Fibroblast of lung (primary cell): ENCODE measurements around the gene PORCN. TPM values are rescaled to one million over a fixed set of nuclear protein-coding genes. Genes with fewer than 3 reads are reported as not detected.
A peak's percentile ranks its signal among the peaks of the same experiment; 100 is the strongest.

Experiments
- DNase-seq, 2 donors: peaks; one replicate each; pipeline versions ENCODE4 v3.0.0 to v3.0.0-alpha.2; 2010; ENCODE audit warnings: low read depth in 2 of 2
- H2AFZ ChIP-seq: 2 replicates; pipeline ENCODE4 v1.5.1; 2012; ENCODE audit warnings: low read length, control low read depth, inconsistent platforms
- H3K27ac ChIP-seq: 2 replicates; pipeline ENCODE4 v1.5.1; 2011; ENCODE audit warnings: low read length, control low read depth; ENCODE audit not compliant: insufficient read depth
- H3K27me3 ChIP-seq: 2 replicates; pipeline ENCODE4 v1.5.1; 2011; ENCODE audit warnings: mild to moderate bottlenecking, low read length; ENCODE audit not compliant: control insufficient read depth, insufficient read depth
- H3K36me3 ChIP-seq: 2 replicates; pipeline ENCODE4 v1.5.1; 2011; ENCODE audit warnings: low read length; ENCODE audit not compliant: control insufficient read depth, insufficient read depth
- H3K4me1 ChIP-seq: 2 replicates; pipeline ENCODE4 v1.5.1; 2011; ENCODE audit warnings: low read length; ENCODE audit not compliant: control insufficient read depth, insufficient read depth; ENCODE audit errors: extremely low read depth
- H3K4me2 ChIP-seq: 2 replicates; pipeline ENCODE4 v1.5.1; 2011; ENCODE audit warnings: low read length, control low read depth; ENCODE audit not compliant: insufficient read depth; ENCODE audit errors: extremely low read depth
- H3K4me3 ChIP-seq, 4 experiments: fragments of 200-600 bp in 1 of 4; sonication (generic) in 1 of 4; replicated peaks in 1 of 4; 2 replicates each; pipeline ENCODE4 v1.5.1; 2011 to 2016; ENCODE audit warnings: low read length in 4 of 4, low read depth in 3 of 4, mild to moderate bottlenecking in 3 of 4, control low read depth in 2 of 4, inconsistent platforms in 1 of 4, mixed read lengths in 1 of 4; ENCODE audit not compliant: insufficient read depth in 1 of 4; ENCODE audit errors: control extremely low read depth in 1 of 4
- H3K79me2 ChIP-seq: 2 replicates; pipeline ENCODE4 v1.5.1; 2012; ENCODE audit warnings: mild to moderate bottlenecking, low read length, inconsistent platforms; ENCODE audit not compliant: control insufficient read depth, insufficient read depth
- H3K9ac ChIP-seq: 2 replicates; pipeline ENCODE4 v1.5.1; 2011; ENCODE audit warnings: mild to moderate bottlenecking, low read length, control low read depth; ENCODE audit not compliant: insufficient read depth
- H3K9me3 ChIP-seq: 2 replicates; pipeline ENCODE4 v1.5.1; 2012; ENCODE audit warnings: low read depth, low read length; ENCODE audit not compliant: control insufficient read depth, insufficient read depth
- H4K20me1 ChIP-seq: 2 replicates; pipeline ENCODE4 v1.5.1; 2011; ENCODE audit warnings: low read length; ENCODE audit not compliant: control insufficient read depth, insufficient read depth; ENCODE audit errors: extremely low read depth
- CTCF ChIP-seq, 2 donors: IDR thresholded peaks in 1 of 2; conservative IDR thresholded peaks in 1 of 2; 1 replicate in 1 of 2; 2 replicates in 1 of 2; pipeline ENCODE4 v1.5.1; 2011 to 2012; ENCODE audit warnings: low read length in 2 of 2, control low read depth in 1 of 2, inconsistent platforms in 1 of 2, low read depth in 1 of 2, mild to moderate bottlenecking in 1 of 2
- EZH2 ChIP-seq: IDR thresholded peaks from 2 replicates; pipeline ENCODE4 v1.5.1; 2012; ENCODE audit warnings: low read length, control low read depth, mild to moderate bottlenecking; ENCODE audit errors: missing control alignments
- polyA plus RNA-seq, 2 donors: library from polyadenylated mRNA; depleted of rRNA in 1 of 2; stranded (reverse) in 1 of 2; unstranded in 1 of 2; fragments of >200 nt; gene quantifications; 2 replicates each; pipeline ENCODE4 v1.2.1, GENCODE V29; 2011 to 2012; ENCODE audit warnings: missing spikeins in 1 of 2
- total RNA-seq: library from RNA; depleted of rRNA; stranded (reverse); fragments of >200 nt; gene quantifications from 2 replicates; pipeline ENCODE4 v1.2.1, GENCODE V29; 2014

Gene PORCN
- total and polyA plus RNA-seq, 2 donors (not counting 1 experiment from before 2014, with no cell fraction given): 5.4 to 11.4 TPM

GRCh38 chrX:48520976-48521352, 12.2 kb downstream of the PORCN start:
- no peaks in the 10 kb centered on the region for H3K4me1 ChIP-seq
- peak overlapping the region in 2 of 4 experiments; percentile 64 to 65 for H3K4me3 ChIP-seq
- H2AFZ ChIP-seq: peak overlapping the region; percentile 88
- no peaks in the 10 kb centered on the region for H3K27me3 ChIP-seq
- H4K20me1 ChIP-seq: no peaks in the 10 kb centered on the region
- peak overlapping the region; percentile 78 for H3K4me2 ChIP-seq
- H3K9ac ChIP-seq: no peak overlapping the region
- no peaks in the 10 kb centered on the region for H3K9me3 ChIP-seq
- DNase-seq: no peak
- no peaks in the 10 kb centered on the region for H3K36me3 ChIP-seq
- no peak overlapping the region for H3K27ac ChIP-seq
- TF ChIP-seq CTCF (conservative IDR thresholded peaks at IDR 0.05 in 1 of 2, IDR thresholded peaks at IDR 0.05 in 1 of 2; ENCODE audit: low read depth in 1 of 2, low read length in 2 of 2): no peak
- no peak for TF ChIP-seq EZH2
- peaks cover 2% of the 10 kb centered on the region for H3K79me2 ChIP-seq

- Histone ChIP-seq H3K79me2 (peaks cover 2% of the 10 kb centered on the region), H4K20me1 (no peaks in the 10 kb centered on the region), H3K4me3 (peak within 1 kb of the TSS; percentile 50 to 77 (median 63)), H3K36me3 (no peaks in the 10 kb centered on the region), H3K9me3 (no peaks in the 10 kb centered on the region), H3K4me2 (peak within 1 kb of the TSS; percentile 78), H2AFZ (peak within 1 kb of the TSS; percentile 88), H3K27ac (peak within 1 kb of the TSS; percentile 47), H3K9ac (peak within 1 kb of the TSS; percentile 44), H3K27me3 (no peaks in the 10 kb centered on the region), H3K4me1 (no peaks in the 10 kb centered on the region)
- DNase-seq: peak; percentile 81 to 84
- TF ChIP-seq CTCF (conservative IDR thresholded peaks at IDR 0.05 in 1 of 2, IDR thresholded peaks at IDR 0.05 in 1 of 2; ENCODE audit: low read depth in 1 of 2, low read length in 2 of 2) (no peak), EZH2 (no peak)
Measured at GRCh38 chrX:48521353-48522243, 12.8 kb downstream of the PORCN start, which contains the start of gene EBP. Gene EBP (plus strand): TSS chrX:48521808. CDS start chrX:48523772, 1,964 bp downstream.

GRCh38 chrX:48522291-48522690, 13.5 kb downstream of the PORCN start:
- no peaks in the 10 kb centered on the region for H4K20me1 ChIP-seq
- DNase-seq: no peak
- H3K36me3 ChIP-seq: no peaks in the 10 kb centered on the region
- H3K27me3 ChIP-seq: no peaks in the 10 kb centered on the region
- peak overlapping the region; percentile 50 to 77 (median 63) for H3K4me3 ChIP-seq
- H3K27ac ChIP-seq: peak overlapping the region; percentile 47
- peak overlapping the region; percentile 44 for H3K9ac ChIP-seq
- H3K4me2 ChIP-seq: peak overlapping the region; percentile 75
- H3K9me3 ChIP-seq: no peaks in the 10 kb centered on the region
- H3K4me1 ChIP-seq: no peaks in the 10 kb centered on the region
- H2AFZ ChIP-seq: peak overlapping the region; percentile 73
- peaks cover 2% of the 10 kb centered on the region for H3K79me2 ChIP-seq
- TF ChIP-seq EZH2 (no peak), CTCF (conservative IDR thresholded peaks at IDR 0.05 in 1 of 2, IDR thresholded peaks at IDR 0.05 in 1 of 2; ENCODE audit: low read depth in 1 of 2, low read length in 2 of 2) (no peak)
